Panc1 (cell line): Measurements from ENCODE around the gene TMEM63B. TPM values are rescaled to one million over a fixed set of nuclear protein-coding genes. Genes with fewer than 3 reads are reported as not detected.
A peak's percentile ranks its signal among the peaks of the same experiment; 100 is the strongest.

Experiments used
- ATAC-seq: fragments of 200-7000 bp; cut with Tn5 transposase; 2 replicates; pipeline ENCODE4 v1.9.1; 2020; ENCODE audit warnings: mild to moderate bottlenecking, moderate library complexity
- BruUV-seq: library from RNA; stranded (reverse); fragments of 400-500 nt; replicated peaks from 2 replicates; lab custom pipeline; 2021; lab: Mats Ljungman, UMichigan
- CTCF ChIA-PET: fragments of 300-600 bp; sonication (Branson Sonifier 250); formaldehyde crosslinking; loops from one replicate; lab custom pipeline; 2022; ENCODE audit warnings: antibody characterized with exemption; lab: Charles Lee
- POLR2A ChIA-PET: fragments of 300-600 bp; sonication (Branson Sonifier 250); formaldehyde crosslinking; loops from one replicate; lab custom pipeline; 2022; ENCODE audit warnings: antibody characterized with exemption; lab: Charles Lee
- DNase-seq: peaks from one replicate; pipeline ENCODE4 v3.0.0-alpha.2; 2010; ENCODE audit warnings: low read depth, low spot score
- H3K27ac ChIP-seq: 2 replicates; pipeline ENCODE4 v1.5.1; 2011; ENCODE audit warnings: mild to moderate bottlenecking, low read length, inconsistent platforms
- H3K27me3 ChIP-seq: fragments of 200-500 bp; sonication (Bioruptor generic); 2 replicates; pipeline ENCODE4 v1.6.0; 2014; ENCODE audit warnings: low read length, inconsistent platforms; ENCODE audit not compliant: control insufficient read depth, insufficient read depth
- H3K36me3 ChIP-seq: fragments of 200-500 bp; sonication (Bioruptor generic); 2 replicates; pipeline ENCODE4 v1.5.1; 2014; ENCODE audit warnings: inconsistent platforms, mild to moderate bottlenecking, low read length, moderate library complexity; ENCODE audit not compliant: control insufficient read depth, insufficient read depth
- H3K4me1 ChIP-seq: 2 replicates; pipeline ENCODE4 v1.5.1; 2011; ENCODE audit warnings: inconsistent platforms, mild to moderate bottlenecking, low read length, moderate library complexity; ENCODE audit not compliant: control insufficient read depth, insufficient read depth
- H3K4me3 ChIP-seq, 2 experiments: 2 replicates each; pipeline ENCODE4 v1.5.1; 2011 to 2012; ENCODE audit warnings: low read depth in 2 of 2, low read length in 2 of 2, mild to moderate bottlenecking in 2 of 2, inconsistent platforms in 1 of 2, moderate library complexity in 1 of 2
- H3K9me3 ChIP-seq: fragments of 200-500 bp; sonication (Bioruptor generic); 2 replicates; pipeline ENCODE4 v1.5.1; 2014; ENCODE audit warnings: low read depth, mild to moderate bottlenecking, inconsistent platforms, low read length, moderate library complexity; ENCODE audit not compliant: control insufficient read depth, insufficient read depth
- POLR2AphosphoS5 ChIP-seq: IDR thresholded peaks from 2 replicates; pipeline ENCODE4 v1.6.1; 2012; ENCODE audit warnings: mild to moderate bottlenecking, low read depth, low read length, moderate library complexity
- REST ChIP-seq, 2 experiments: IDR thresholded peaks; 2 replicates each; pipeline ENCODE4 v1.6.1; 2011 to 2012; ENCODE audit warnings: low read depth in 2 of 2, control low read depth in 1 of 2, low read length in 1 of 2, mild to moderate bottlenecking in 1 of 2, moderate library complexity in 1 of 2; ENCODE audit not compliant: insufficient read depth in 1 of 2
- SIN3A ChIP-seq: IDR thresholded peaks from 2 replicates; pipeline ENCODE4 v1.6.1; 2012; ENCODE audit warnings: low read depth, mild to moderate bottlenecking, low read length, moderate library complexity, borderline replicate concordance; ENCODE audit not compliant: insufficient read depth
- TCF7L2 ChIP-seq: IDR thresholded peaks from 2 replicates; pipeline ENCODE4 v1.6.1; 2011; ENCODE audit warnings: mild to moderate bottlenecking, low read depth, low read length, inconsistent platforms
- in situ Hi-C: cut with HindIII; loops from 2 replicates; pipeline ENCODE4 v1.10.0; 2016; ENCODE audit warnings: low sequenced_read_pairs, low pct_unique_long_range_greater_than_20kb
- intact Hi-C: fragments of 100-400 bp; cut with micrococcal nuclease; formaldehyde crosslinking; loops from one replicate; pipeline ENCODE4 v1.10.0; 2022; ENCODE audit not compliant: unreplicated experiment
- total RNA-seq: library from RNA; stranded (reverse); gene quantifications from one replicate; pipeline ENCODE4 v1.2.1, GENCODE V29; 2021; ENCODE audit not compliant: unreplicated experiment
- TF ChIP-seq, protein P1 (sequence below): fragments of 450-650 bp; IDR thresholded peaks from 2 replicates; pipeline ENCODE4 v1.5.1; 2017; ENCODE audit warnings: mild to moderate bottlenecking

Gene TMEM63B
- total RNA-seq, 1 experiment from 2014 or later = 54.1 TPM

DNA sequence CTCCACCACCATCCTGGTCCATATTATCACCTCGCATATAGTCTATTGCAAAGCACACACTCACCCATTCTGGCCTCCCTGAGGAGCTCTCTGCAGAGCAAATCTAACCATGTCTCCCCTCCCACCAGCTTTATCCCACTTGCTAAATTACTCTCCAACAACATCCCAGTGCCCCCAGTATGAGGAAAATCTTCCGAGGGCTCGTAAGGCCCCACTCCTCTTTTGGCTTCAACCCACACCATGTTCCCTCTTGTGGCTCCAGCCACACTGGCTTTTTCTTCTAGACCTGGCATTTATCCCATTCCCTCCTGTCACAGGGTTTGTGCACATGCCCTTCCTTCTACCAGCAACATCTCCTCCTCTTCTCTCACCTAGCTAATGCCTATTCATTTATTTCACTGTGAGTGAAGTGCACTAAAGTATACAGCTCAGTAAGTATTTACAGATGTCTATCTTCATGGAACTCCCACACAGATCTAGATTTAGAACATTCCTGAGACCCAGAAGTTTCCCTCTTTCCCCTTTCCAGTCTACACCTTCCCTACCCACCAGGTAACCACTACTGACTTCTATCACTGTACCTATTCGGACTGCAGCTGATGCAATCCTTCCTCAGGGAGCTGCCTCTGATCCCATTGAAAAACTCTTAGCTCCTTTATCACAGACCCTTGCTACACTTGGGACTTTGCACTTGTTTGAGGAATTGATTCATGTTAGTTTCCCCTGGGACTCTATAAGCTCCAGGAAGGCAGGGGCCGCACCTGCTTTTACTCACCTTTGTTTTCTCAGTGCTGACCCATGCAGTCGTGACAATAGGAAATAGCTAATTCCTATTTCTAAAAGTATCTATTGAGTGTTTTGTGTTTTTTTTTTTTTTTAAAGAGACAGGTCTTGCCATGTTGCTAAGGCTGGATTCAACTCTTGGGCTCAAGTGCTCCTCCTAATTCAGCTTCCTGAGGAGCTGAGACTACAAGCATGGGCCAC is 15.6 kb upstream of the TMEM63B start:
- DNase-seq (no peak), ATAC-seq (no peak)
- in situ Hi-C loops = no loop called here
- Histone ChIP-seq H3K9me3 (no peaks in the 10 kb centered on the region), H3K4me1 (peaks cover 2% of the 10 kb centered on the region; the same call in 1 of the 2 replicates), H3K27ac (no peak overlapping the region), H3K27me3 (no peaks in the 10 kb centered on the region), H3K4me3 (no peak overlapping the region), H3K36me3 (peaks cover 17% of the 10 kb centered on the region)
- BruUV-seq = TSS peak; percentile 33
- no peak for TF ChIP-seq TCF7L2
- no peak for TF ChIP-seq REST (IDR thresholded peaks at IDR 0.05; ENCODE audit: insufficient read depth in 1 of 2, low read depth in 2 of 2, low read length in 1 of 2)
- no peak for TF ChIP-seq POLR2AphosphoS5
- TF ChIP-seq SIN3A = no peak
- TF ChIP-seq, protein P1, sequence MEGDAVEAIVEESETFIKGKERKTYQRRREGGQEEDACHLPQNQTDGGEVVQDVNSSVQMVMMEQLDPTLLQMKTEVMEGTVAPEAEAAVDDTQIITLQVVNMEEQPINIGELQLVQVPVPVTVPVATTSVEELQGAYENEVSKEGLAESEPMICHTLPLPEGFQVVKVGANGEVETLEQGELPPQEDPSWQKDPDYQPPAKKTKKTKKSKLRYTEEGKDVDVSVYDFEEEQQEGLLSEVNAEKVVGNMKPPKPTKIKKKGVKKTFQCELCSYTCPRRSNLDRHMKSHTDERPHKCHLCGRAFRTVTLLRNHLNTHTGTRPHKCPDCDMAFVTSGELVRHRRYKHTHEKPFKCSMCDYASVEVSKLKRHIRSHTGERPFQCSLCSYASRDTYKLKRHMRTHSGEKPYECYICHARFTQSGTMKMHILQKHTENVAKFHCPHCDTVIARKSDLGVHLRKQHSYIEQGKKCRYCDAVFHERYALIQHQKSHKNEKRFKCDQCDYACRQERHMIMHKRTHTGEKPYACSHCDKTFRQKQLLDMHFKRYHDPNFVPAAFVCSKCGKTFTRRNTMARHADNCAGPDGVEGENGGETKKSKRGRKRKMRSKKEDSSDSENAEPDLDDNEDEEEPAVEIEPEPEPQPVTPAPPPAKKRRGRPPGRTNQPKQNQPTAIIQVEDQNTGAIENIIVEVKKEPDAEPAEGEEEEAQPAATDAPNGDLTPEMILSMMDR = no peak
- intact Hi-C loops = no loop called here
- POLR2A ChIA-PET = interaction anchor here (0.6 to 0.7 kb wide), 2 partner anchors 33 to 180 kb away, joined by 6 to 9 read pairs; no protein-coding TSS in a partner anchor
- CTCF ChIA-PET = interaction anchor here (0.7 kb wide), 1 partner anchor 224 kb away, joined by 4 read pairs; no protein-coding TSS in a partner anchor

DNA sequence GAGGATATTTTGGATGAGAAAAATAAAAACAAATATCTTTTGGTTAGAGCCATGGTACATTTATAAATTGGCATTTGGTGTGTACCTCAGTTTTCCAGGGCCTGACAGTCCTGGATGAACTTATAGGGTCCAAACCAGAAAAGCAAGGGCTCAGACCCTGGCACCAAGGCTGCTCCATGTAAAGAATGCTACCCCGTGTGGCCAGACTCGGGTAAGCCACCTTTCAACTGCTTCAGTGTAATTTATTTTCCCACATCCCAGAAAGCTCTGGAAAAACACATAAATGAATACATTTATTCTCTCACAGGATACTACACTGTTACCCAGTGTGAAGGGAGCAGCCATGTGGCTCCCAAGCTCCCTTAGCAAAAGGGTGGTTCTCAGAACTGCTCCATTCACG is 13.9 kb upstream of the TMEM63B start:
- no peak overlapping the region for H3K27ac ChIP-seq
- H3K9me3 ChIP-seq = no peaks in the 10 kb centered on the region
- in situ Hi-C loops (no loop called here), intact Hi-C loops (no loop called here)
- no peaks in the 10 kb centered on the region for H3K27me3 ChIP-seq
- BruUV-seq = no TSS peak
- H3K4me3 ChIP-seq = no peak overlapping the region
- TF ChIP-seq TCF7L2 (no peak), REST (IDR thresholded peaks at IDR 0.05; ENCODE audit: insufficient read depth in 1 of 2, low read depth in 2 of 2, low read length in 1 of 2) (no peak), POLR2AphosphoS5 (no peak), SIN3A (no peak)
- TF ChIP-seq, protein P1 = no peak; the same call in 1 of the 2 replicates
- POLR2A ChIA-PET = no interaction called here
- DNase-seq = no peak
- H3K4me1 ChIP-seq = peaks cover 8% of the 10 kb centered on the region; the same call in 1 of the 2 replicates
- CTCF ChIA-PET = no interaction called here
- peaks cover 17% of the 10 kb centered on the region for H3K36me3 ChIP-seq
- ATAC-seq = no peak
